GDM1 (cell line): Measurements from ENCODE around the gene GSDMA.

Experiments used
- DNase-seq: peaks from one replicate; lab custom pipeline; 2025; lab: John Stamatoyannopoulos, UW

Gene GSDMA

DNA sequence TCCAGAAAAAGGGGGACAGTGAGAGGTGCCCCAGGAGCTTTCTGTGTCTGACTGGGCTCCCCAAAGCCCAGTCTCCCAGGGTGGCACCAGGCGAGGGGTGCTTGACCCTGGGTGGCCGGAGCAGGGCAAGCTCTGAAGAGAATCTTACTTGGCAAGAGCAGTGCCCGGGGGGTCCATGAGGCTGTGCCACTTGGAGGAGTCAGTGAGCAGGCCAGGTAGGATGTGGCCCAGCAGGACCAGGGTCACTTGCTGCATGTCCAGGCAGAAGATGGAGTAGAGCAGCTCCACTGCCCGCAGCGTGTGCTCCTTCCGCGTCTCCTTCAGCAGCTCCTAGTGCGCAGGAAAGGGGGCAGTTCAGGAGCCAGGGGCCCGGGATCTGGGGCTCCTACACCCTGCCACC, 59.7 kb downstream of the GSDMA start:
- DNase-seq = no peak

- no peak for DNase-seq
Measured at GRCh38 chr17:40022961-40023541, 60.2 kb downstream of the GSDMA start.

- DNase-seq = no peak
Measured at GRCh38 chr17:40023590-40024292, 60.9 kb downstream of the GSDMA start.

DNA sequence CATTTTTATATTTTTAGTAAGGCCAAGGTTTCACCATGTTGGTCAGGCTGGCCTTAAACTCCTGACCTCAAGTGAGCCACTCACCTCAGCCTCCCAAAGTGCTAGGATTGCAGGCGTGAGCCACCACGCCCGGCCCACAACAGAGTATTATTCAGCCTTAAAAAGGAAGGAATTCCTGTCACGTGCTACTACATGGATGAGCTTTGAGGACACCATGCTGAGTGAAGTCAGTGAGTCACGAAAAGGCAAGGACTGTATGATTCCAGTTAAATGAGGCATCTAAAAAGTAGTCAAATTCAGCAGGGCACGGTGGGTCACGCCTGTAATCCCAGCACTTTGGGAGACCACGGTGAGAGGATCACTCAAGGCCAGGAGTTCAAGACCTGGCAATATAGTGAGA, 62.1 kb downstream of the GSDMA start:
- no peak for DNase-seq

- DNase-seq = no peak
Measured at GRCh38 chr17:40025559-40025958, 62.8 kb downstream of the GSDMA start.

GRCh38 chr17:40025991-40026815, 63.4 kb downstream of the GSDMA start:
- no peak for DNase-seq

DNA sequence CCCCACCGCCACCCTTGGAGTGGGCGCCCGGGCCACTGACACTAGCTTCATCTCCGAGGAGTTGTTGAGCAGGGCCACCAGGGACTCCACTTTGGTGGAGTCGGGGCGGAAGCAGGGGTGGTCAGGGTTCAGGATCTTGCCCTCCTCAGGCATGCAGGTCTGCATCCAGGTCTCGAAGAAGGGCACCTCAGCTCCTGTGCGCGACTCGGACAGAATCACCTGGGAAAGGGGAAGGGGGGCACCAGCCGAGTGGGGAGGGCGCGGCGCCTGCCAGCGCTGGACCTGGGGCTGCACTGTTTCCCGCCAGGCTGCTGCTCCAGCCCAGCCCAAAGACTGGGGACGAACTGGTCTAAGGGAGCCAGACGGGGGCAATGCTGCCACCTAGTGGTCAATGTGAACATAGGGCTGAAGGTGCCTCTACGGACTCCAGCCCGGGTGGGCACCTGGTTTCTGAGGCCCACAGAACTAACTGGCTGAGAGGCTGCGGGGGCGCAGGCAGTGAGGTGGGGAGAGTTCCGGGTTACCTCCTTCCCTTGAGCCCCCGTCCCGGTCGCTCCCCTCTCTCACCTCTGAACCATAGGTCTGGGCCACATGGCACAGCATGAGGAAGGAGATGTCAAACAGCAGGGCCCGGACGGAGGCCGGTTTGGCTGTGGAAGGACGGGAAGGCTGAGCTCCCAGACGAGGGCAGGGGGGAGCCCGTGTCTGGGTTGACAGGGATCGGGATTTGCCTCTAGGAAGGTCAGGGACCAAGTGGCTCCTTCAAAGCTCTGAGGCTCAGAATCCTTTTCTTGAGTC, 64.2 kb downstream of the GSDMA start:
- peak; percentile 52 for DNase-seq
